Measurements from ENCODE around the gene TSBP1.

TSBP1 gene

GRCh38 chr6:32401284-32401963 lies 29.7 kb upstream of the TSBP1 start:
- H3K9ac ChIP-seq (ENCODE audit: low read length) = no peak overlapping the region
- H3K27me3 ChIP-seq (ENCODE audit: low read length) = no peaks in the 10 kb centered on the region
- no peak overlapping the region for H2AFZ ChIP-seq (ENCODE audit: low read depth, low read length, severe bottlenecking)
- H3K79me2 ChIP-seq (ENCODE audit: insufficient read depth, low read length) = no peaks in the 10 kb centered on the region
- no peak overlapping the region for H3K4me2 ChIP-seq (ENCODE audit: low read depth, low read length, poor library complexity, severe bottlenecking)
- TF ChIP-seq CTCF (IDR thresholded peaks at IDR 0.05; ENCODE audit: insufficient read depth, low read length, poor library complexity, severe bottlenecking) = no peak
- no peak for TF ChIP-seq EZH2phosphoT487 (conservative IDR thresholded peaks at IDR 0.05; ENCODE audit: low read length)
- no peaks in the 10 kb centered on the region for H3K9me3 ChIP-seq (ENCODE audit: insufficient read depth, low read length)
- H3F3A ChIP-seq (ENCODE audit: insufficient read depth) = no peaks in the 10 kb centered on the region
- no peak overlapping the region for H3K27ac ChIP-seq (ENCODE audit: low read depth, low read length)
- no peaks in the 10 kb centered on the region for H3K9me2 ChIP-seq (replicated peaks; ENCODE audit: insufficient read depth, low read length)
- no peaks in the 10 kb centered on the region for H4K20me1 ChIP-seq (ENCODE audit: low read depth, low read length)
- no peak overlapping the region for H3K4me3 ChIP-seq (ENCODE audit: insufficient read depth, low read length, poor library complexity, severe bottlenecking)
- H3K36me3 ChIP-seq (ENCODE audit: low read length) = no peaks in the 10 kb centered on the region

GRCh38 chr6:32397252-32397920 lies 25.7 kb upstream of the TSBP1 start:
- no peaks in the 10 kb centered on the region for H3K79me2 ChIP-seq (ENCODE audit: insufficient read depth, low read length)
- H3F3A ChIP-seq (ENCODE audit: insufficient read depth) = no peaks in the 10 kb centered on the region
- no peak overlapping the region for H3K27ac ChIP-seq (ENCODE audit: low read depth, low read length)
- no peak overlapping the region for H3K4me2 ChIP-seq (ENCODE audit: low read depth, low read length, poor library complexity, severe bottlenecking)
- H3K4me3 ChIP-seq (ENCODE audit: insufficient read depth, low read length, poor library complexity, severe bottlenecking) = no peak overlapping the region
- TF ChIP-seq CTCF (IDR thresholded peaks at IDR 0.05; ENCODE audit: insufficient read depth, low read length, poor library complexity, severe bottlenecking) (no peak), EZH2phosphoT487 (conservative IDR thresholded peaks at IDR 0.05; ENCODE audit: low read length) (no peak)
- H3K9ac ChIP-seq (ENCODE audit: low read length) = no peak overlapping the region
- no peaks in the 10 kb centered on the region for H3K27me3 ChIP-seq (ENCODE audit: low read length)
- no peaks in the 10 kb centered on the region for H4K20me1 ChIP-seq (ENCODE audit: low read depth, low read length)
- H2AFZ ChIP-seq (ENCODE audit: low read depth, low read length, severe bottlenecking) = no peak overlapping the region
- no peaks in the 10 kb centered on the region for H3K36me3 ChIP-seq (ENCODE audit: low read length)
- no peaks in the 10 kb centered on the region for H3K9me2 ChIP-seq (replicated peaks; ENCODE audit: insufficient read depth, low read length)
- no peaks in the 10 kb centered on the region for H3K9me3 ChIP-seq (ENCODE audit: insufficient read depth, low read length)

GRCh38 chr6:32396028-32396427 lies 24.3 kb upstream of the TSBP1 start:
- Histone ChIP-seq H3K27ac (ENCODE audit: low read depth, low read length) (no peak overlapping the region), H3K9me2 (replicated peaks; ENCODE audit: insufficient read depth, low read length) (no peaks in the 10 kb centered on the region), H3K27me3 (ENCODE audit: low read length) (no peaks in the 10 kb centered on the region), H3K36me3 (ENCODE audit: low read length) (no peaks in the 10 kb centered on the region), H3K4me3 (ENCODE audit: insufficient read depth, low read length, poor library complexity, severe bottlenecking) (no peak overlapping the region), H3K4me2 (ENCODE audit: low read depth, low read length, poor library complexity, severe bottlenecking) (no peak overlapping the region), H3K79me2 (ENCODE audit: insufficient read depth, low read length) (no peaks in the 10 kb centered on the region), H4K20me1 (ENCODE audit: low read depth, low read length) (no peaks in the 10 kb centered on the region), H3K9me3 (ENCODE audit: insufficient read depth, low read length) (no peaks in the 10 kb centered on the region), H3F3A (ENCODE audit: insufficient read depth) (no peaks in the 10 kb centered on the region), H3K9ac (ENCODE audit: low read length) (no peak overlapping the region), H2AFZ (ENCODE audit: low read depth, low read length, severe bottlenecking) (no peak overlapping the region)
- TF ChIP-seq EZH2phosphoT487 (conservative IDR thresholded peaks at IDR 0.05; ENCODE audit: low read length) (no peak), CTCF (IDR thresholded peaks at IDR 0.05; ENCODE audit: insufficient read depth, low read length, poor library complexity, severe bottlenecking) (no peak)
